Activated T-cell treated with anti-CD3 and anti-CD28 coated beads for 24 hours (primary cell): ENCODE data around the gene TBCD.

Source experiments
- DNase-seq: peaks from one replicate; pipeline ENCODE4 v3.0.0-alpha.2; 2020; ENCODE audit warnings: low read depth

The TBCD gene

GRCh38 chr17:82926081-82926480 is 174.2 kb downstream of the TBCD start:
- no peak for DNase-seq

DNA sequence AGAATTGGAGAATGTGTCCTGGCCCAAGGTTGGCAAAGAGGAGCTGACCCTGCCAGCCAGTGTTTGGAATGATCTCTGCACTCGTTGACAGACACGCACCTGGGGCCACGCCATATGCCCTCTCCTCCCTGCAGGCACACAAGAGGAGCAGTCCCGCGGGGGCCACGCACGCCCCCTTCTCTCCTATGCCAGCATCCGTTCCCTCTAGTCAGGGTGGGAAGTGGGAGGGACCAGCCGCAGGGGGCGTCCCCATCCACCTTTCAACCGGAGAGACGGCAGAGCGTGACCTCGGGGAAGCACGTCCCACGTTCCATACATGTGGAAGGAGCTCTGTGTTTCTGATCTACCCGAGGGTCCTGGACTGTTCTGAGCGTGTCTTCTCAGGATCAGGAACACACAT is 174.9 kb downstream of the TBCD start:
- no peak for DNase-seq

GRCh38 chr17:82927311-82927660 is 175.4 kb downstream of the TBCD start:
- no peak for DNase-seq

DNA sequence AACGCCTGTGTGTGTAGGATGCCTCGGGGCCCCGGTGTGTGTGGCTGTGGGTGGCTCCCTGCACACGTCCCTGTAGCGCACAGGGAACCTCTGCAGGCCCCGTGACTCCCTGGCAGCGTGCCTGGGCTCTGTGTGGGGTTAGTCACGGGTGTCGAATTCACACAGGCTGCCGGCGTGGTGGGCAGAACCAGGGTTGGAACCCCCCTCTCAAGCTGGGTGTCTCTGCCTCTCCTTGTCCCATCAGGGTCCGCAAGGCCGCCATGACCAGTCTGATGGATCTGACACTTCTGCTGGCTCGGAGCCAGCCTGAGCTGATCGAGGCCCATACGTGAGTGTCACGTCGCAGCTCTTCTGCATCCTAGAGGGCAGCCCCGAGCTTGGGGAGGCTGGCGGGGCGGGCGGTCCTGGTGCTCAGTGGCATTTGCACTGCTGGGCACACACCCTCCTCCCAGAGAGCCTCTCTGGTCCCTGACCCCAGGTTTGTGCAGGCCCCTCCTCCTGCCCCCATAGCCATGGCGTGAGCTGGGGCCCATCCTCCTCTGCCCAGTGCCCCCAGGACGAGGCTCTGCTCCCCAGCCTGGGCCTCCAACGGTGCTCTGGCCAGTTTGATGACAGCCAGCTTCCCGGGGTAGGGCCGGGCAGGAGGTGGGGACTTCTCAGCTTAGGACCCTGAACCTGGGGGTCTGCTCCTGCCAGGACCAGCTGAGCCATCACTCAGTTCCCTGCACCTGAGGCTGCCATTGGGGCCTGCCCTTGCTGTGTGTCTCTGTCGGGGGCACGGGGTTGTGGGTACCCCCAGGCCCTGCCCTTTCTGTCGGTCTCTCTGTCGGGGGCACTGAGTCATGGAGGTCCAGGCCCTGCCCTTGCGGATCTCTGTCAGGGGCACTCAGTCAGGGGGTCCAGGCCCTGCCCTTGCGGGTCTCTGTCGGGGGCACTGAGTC is 176.1 kb downstream of the TBCD start:
- DNase-seq = no peak

DNA sequence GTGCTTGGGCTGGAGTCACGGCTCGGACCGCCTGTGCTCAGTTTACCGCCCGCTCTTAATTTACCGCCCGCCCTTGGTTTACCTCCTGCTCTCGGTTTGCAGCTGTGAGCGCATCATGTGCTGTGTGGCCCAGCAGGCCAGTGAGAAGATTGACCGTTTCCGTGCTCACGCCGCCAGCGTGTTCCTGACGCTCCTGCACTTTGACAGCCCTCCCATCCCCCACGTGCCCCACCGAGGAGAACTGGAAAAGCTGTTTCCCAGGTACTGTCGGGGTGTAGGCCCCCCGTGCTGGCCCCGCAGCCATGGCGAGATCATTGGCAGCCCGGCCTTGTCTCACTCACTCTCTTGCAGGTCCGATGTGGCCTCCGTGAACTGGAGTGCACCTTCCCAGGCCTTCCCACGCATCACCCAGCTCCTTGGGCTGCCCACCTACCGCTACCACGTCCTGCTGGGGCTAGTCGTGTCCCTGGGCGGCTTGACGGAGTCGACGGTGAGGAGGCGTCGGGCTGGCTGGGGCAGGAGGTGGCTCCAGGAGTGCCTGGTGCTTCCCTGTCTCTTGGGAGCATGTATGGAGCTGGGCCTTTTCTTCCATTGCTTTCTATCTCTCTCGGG is 177.3 kb downstream of the TBCD start:
- DNase-seq = no peak

DNA sequence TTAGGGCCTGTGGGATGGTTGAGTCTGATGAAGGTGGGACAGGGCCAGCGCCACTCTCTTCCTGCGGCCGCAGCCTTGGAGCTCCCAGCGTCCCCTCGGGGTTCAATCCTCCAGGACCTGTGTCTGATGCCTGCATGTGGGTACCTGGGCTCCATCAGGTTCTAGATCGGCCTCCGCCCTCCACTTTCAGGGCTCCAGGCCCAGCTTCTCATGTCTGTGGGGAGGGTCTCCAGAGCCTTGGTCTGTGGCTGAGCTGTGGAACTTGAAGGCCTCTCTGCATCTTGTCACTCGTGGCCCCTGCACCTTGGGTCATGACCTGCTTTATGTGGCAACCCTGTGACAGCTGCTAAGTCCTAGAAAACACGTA is 177.8 kb downstream of the TBCD start:
- no peak for DNase-seq

DNA sequence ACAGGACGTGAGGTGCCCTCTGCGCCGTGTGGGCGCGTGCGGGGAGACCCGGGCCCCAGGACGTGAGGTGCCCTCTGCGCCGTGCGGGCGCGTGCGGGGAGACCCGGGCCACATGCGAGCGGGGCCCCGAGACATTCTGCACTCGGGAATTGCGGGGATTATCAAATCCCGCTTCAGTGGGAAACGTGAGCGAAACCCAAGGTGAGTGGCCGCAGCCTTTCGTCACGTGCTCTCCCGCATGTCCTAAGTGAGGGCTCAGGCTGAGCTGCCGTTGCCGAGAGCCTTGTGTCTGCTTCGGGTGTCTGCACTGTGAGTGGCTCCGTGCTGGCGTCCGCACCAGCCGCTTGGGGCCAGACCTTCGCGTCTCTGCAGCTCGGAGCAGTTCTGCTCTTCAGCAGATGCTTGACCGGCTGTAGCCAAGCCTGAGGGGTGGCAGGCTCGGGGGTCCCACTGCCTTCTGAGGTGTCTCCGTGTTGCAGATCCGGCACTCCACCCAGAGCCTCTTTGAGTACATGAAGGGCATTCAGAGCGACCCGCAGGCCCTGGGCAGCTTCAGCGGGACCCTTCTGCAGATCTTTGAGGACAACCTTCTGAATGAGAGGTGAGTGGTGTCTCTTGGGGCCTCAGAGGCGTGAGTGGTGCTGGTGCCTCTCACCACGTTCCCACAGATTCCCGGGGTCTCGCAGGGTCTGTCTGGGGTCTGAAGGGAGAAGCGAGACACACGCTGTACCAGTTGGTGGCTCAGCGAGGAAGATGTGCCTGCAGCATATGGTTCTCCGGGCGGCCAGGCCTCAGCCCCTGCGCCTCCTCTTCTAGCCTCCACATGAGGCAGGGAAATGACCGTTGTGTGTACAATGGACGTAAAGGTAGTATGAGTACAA is 178.4 kb downstream of the TBCD start:
- DNase-seq = no peak

- DNase-seq = no peak
These were observed 179.2 kb downstream of the TBCD start for GRCh38 chr17:82930924-82931698.

DNA sequence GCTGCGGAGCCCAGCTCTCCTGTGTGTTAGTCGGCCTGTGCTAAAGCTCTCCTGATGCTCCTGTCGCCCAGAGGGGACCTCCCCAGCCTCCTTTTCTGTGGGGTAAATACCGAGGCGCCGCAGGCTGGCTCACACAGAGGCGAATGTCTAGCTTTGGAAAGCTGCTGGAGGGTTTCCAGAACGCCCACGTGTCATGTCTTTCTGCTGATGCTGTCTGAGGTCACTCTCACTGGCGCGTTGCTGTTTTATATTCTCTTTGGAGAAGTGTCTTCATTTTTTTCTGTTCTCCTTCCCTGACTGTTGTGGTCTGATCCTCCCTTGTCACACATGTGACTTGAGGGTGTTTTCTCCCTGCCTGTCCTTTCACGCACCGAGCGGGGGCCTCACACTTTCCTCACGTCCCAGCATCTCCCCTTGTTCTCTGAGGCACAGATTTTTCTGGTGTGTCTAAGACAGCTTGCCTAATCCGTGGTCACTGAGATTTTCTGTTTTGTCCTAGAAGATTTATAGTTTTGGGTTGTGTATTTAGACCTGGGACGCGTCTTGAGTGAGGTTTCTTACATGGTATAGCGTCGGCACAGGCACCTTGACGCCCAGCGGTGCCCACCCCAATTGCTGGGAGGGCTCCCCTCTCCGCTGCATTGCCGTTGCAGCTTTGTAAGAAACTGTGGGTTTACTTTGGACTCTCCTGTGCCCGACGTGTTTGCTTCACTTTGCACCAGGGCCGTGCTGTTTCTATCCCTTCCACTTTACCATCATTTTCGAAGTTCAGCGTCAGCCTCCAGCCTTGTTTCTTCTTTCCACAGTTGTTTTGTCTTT is 180.0 kb downstream of the TBCD start:
- no peak for DNase-seq

- DNase-seq = no peak
These were observed 180.8 kb downstream of the TBCD start for GRCh38 chr17:82932518-82933310.

GRCh38 chr17:82933911-82934310 is 182.0 kb downstream of the TBCD start:
- no peak for DNase-seq

GRCh38 chr17:82935966-82936767 is 184.3 kb downstream of the TBCD start:
- DNase-seq = no peak

GRCh38 chr17:82936768-82937171 is 184.9 kb downstream of the TBCD start:
- no peak for DNase-seq

GRCh38 chr17:82937411-82938371 is 185.8 kb downstream of the TBCD start:
- no peak for DNase-seq

DNA sequence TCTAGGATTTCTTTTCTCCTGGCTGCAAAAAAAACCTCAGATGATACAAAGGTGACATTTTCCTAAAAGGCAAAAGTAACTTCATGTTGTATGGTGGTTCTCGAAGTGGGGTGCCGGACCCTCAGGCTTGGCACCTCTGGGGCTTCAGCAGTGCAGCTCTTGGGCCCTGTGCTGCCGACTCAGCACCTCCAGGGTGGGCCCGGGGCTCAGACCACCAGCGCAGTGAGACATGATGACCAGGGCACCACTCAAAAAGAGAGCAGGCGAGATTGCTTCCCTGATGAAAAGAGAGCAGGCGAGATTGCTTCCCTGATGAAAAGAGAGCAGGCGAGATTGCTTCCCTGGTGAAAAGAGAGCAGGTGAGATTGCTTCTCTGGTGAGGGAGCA is 186.6 kb downstream of the TBCD start:
- no peak for DNase-seq

DNA sequence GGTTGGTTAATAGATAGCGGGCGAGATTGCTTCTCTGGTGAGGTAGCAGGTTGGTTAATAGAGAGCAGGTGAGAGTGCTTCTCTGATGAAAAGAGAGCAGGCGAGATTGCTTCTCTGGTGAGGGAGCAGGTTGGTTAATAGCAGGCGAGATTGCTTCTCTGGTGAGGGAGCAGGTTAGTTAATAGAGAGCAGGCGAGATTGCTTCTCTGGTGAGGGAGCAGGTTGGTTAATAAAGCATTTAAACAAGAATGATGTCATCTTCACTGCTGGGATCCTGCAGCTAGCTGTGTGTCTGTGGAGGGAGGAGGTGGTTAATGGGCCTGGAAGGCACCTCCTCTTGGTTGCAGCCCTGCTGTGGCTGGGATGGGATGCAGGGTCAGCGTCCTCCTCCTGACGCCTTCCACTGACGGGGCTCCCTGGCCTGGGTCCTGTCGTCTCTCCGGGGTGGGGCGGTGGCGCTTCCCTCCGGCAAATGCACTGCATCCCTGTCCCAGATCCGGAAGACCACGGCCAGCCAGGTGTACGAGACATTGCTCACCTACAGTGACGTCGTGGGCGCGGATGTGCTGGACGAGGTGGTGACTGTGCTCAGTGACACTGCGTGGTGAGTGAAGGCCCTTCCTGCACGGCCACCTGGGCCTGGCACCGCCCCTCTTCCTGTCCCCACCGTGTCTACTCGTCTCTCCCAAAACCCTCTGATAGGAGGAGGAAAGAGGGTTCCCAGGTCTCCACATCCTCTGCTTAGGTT is 187.2 kb downstream of the TBCD start:
- no peak for DNase-seq

GRCh38 chr17:82939621-82940135 is 187.8 kb downstream of the TBCD start:
- DNase-seq = no peak
